Fibroblast of lung (primary cell): ENCODE measurements around the gene MAP7. TPM values are rescaled to one million over a fixed set of nuclear protein-coding genes. Genes with fewer than 3 reads are reported as not detected.

ENCODE experiments used
- DNase-seq, 2 donors: peaks; one replicate each; pipeline versions ENCODE4 v3.0.0 to v3.0.0-alpha.2; 2010; ENCODE audit warnings: low read depth in 2 of 2
- H2AFZ ChIP-seq: 2 replicates; pipeline ENCODE4 v1.5.1; 2012; ENCODE audit warnings: low read length, control low read depth, inconsistent platforms
- H3K27ac ChIP-seq: 2 replicates; pipeline ENCODE4 v1.5.1; 2011; ENCODE audit warnings: low read length, control low read depth; ENCODE audit not compliant: insufficient read depth
- H3K27me3 ChIP-seq: 2 replicates; pipeline ENCODE4 v1.5.1; 2011; ENCODE audit warnings: mild to moderate bottlenecking, low read length; ENCODE audit not compliant: control insufficient read depth, insufficient read depth
- H3K36me3 ChIP-seq: 2 replicates; pipeline ENCODE4 v1.5.1; 2011; ENCODE audit warnings: low read length; ENCODE audit not compliant: control insufficient read depth, insufficient read depth
- H3K4me1 ChIP-seq: 2 replicates; pipeline ENCODE4 v1.5.1; 2011; ENCODE audit warnings: low read length; ENCODE audit not compliant: control insufficient read depth, insufficient read depth; ENCODE audit errors: extremely low read depth
- H3K4me2 ChIP-seq: 2 replicates; pipeline ENCODE4 v1.5.1; 2011; ENCODE audit warnings: low read length, control low read depth; ENCODE audit not compliant: insufficient read depth; ENCODE audit errors: extremely low read depth
- H3K4me3 ChIP-seq, 4 experiments: fragments of 200-600 bp in 1 of 4; sonication (generic) in 1 of 4; replicated peaks in 1 of 4; 2 replicates each; pipeline ENCODE4 v1.5.1; 2011 to 2016; ENCODE audit warnings: low read length in 4 of 4, low read depth in 3 of 4, mild to moderate bottlenecking in 3 of 4, control low read depth in 2 of 4, inconsistent platforms in 1 of 4, mixed read lengths in 1 of 4; ENCODE audit not compliant: insufficient read depth in 1 of 4; ENCODE audit errors: control extremely low read depth in 1 of 4
- H3K79me2 ChIP-seq: 2 replicates; pipeline ENCODE4 v1.5.1; 2012; ENCODE audit warnings: mild to moderate bottlenecking, low read length, inconsistent platforms; ENCODE audit not compliant: control insufficient read depth, insufficient read depth
- H3K9ac ChIP-seq: 2 replicates; pipeline ENCODE4 v1.5.1; 2011; ENCODE audit warnings: mild to moderate bottlenecking, low read length, control low read depth; ENCODE audit not compliant: insufficient read depth
- H3K9me3 ChIP-seq: 2 replicates; pipeline ENCODE4 v1.5.1; 2012; ENCODE audit warnings: low read depth, low read length; ENCODE audit not compliant: control insufficient read depth, insufficient read depth
- H4K20me1 ChIP-seq: 2 replicates; pipeline ENCODE4 v1.5.1; 2011; ENCODE audit warnings: low read length; ENCODE audit not compliant: control insufficient read depth, insufficient read depth; ENCODE audit errors: extremely low read depth
- EZH2 ChIP-seq: IDR thresholded peaks from 2 replicates; pipeline ENCODE4 v1.5.1; 2012; ENCODE audit warnings: low read length, control low read depth, mild to moderate bottlenecking; ENCODE audit errors: missing control alignments
- polyA plus RNA-seq, 2 donors: library from polyadenylated mRNA; depleted of rRNA in 1 of 2; stranded (reverse) in 1 of 2; unstranded in 1 of 2; fragments of >200 nt; gene quantifications; 2 replicates each; pipeline ENCODE4 v1.2.1, GENCODE V29; 2011 to 2012; ENCODE audit warnings: missing spikeins in 1 of 2
- total RNA-seq: library from RNA; depleted of rRNA; stranded (reverse); fragments of >200 nt; gene quantifications from 2 replicates; pipeline ENCODE4 v1.2.1, GENCODE V29; 2014
- TF ChIP-seq, protein P1 (sequence below), 2 donors: IDR thresholded peaks in 1 of 2; conservative IDR thresholded peaks in 1 of 2; 1 replicate in 1 of 2; 2 replicates in 1 of 2; pipeline ENCODE4 v1.5.1; 2011 to 2012; ENCODE audit warnings: low read length in 2 of 2, control low read depth in 1 of 2, inconsistent platforms in 1 of 2, low read depth in 1 of 2, mild to moderate bottlenecking in 1 of 2

MAP7 gene
- total and polyA plus RNA-seq, 2 donors (not counting 1 experiment from before 2014, with no cell fraction given), result 0.40 to 1.5 TPM

DNA sequence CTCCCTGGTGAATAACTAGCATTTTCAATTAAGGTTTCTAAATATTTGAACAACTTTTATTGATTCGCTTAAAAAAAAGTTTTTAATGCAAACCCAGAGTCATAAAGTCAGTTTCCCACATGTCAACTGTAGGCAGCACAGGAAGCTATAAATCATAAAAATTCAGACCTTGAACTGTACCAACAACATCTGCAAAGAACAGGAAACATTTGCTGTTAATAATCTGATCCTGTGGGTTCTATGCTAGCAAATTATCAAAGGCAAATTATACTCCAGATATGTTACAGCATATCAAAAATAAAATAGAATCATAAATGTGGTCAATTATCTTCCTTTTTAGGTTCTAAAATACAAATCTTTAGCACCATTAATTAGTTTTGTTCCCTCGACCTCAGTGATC lies 16.6 kb upstream of the MAP7 start:
- no peaks in the 10 kb centered on the region for H3K9me3 ChIP-seq
- H2AFZ ChIP-seq, result no peak overlapping the region
- no peak overlapping the region for H3K4me3 ChIP-seq
- no peaks in the 10 kb centered on the region for H4K20me1 ChIP-seq
- TF ChIP-seq, protein P1, sequence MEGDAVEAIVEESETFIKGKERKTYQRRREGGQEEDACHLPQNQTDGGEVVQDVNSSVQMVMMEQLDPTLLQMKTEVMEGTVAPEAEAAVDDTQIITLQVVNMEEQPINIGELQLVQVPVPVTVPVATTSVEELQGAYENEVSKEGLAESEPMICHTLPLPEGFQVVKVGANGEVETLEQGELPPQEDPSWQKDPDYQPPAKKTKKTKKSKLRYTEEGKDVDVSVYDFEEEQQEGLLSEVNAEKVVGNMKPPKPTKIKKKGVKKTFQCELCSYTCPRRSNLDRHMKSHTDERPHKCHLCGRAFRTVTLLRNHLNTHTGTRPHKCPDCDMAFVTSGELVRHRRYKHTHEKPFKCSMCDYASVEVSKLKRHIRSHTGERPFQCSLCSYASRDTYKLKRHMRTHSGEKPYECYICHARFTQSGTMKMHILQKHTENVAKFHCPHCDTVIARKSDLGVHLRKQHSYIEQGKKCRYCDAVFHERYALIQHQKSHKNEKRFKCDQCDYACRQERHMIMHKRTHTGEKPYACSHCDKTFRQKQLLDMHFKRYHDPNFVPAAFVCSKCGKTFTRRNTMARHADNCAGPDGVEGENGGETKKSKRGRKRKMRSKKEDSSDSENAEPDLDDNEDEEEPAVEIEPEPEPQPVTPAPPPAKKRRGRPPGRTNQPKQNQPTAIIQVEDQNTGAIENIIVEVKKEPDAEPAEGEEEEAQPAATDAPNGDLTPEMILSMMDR (conservative IDR thresholded peaks at IDR 0.05 in 1 of 2, IDR thresholded peaks at IDR 0.05 in 1 of 2; ENCODE audit: low read depth in 1 of 2, low read length in 2 of 2), result no peak
- TF ChIP-seq EZH2, result no peak
- H3K4me2 ChIP-seq, result no peak overlapping the region
- H3K9ac ChIP-seq, result no peak overlapping the region
- DNase-seq, result no peak
- H3K27me3 ChIP-seq, result no peaks in the 10 kb centered on the region
- H3K4me1 ChIP-seq, result peaks cover 4% of the 10 kb centered on the region
- no peaks in the 10 kb centered on the region for H3K79me2 ChIP-seq
- H3K36me3 ChIP-seq, result no peaks in the 10 kb centered on the region
- no peak overlapping the region for H3K27ac ChIP-seq

DNA sequence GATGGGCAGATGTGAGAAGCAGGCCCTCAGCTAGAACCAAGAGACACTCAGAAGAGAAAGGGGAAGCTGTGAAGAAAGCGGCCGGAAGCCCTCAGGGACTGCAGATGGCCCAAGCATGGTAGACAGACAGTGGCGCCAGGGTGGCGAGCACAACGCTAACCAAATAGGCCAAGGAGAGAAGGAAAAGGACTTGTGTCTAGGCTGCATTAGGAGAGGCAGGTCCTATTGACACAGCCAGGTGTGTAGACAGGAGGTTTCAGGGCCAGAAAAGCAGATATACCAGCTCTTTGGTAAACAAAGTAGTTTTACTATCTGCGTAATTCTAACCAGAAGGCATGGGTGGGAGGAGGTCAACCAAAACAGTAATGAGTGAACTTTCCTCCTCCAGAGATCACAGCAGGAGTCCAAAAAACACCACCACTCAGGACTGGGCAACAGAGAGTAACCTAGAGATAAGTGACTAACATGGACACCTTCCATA lies 15.8 kb upstream of the MAP7 start:
- Histone ChIP-seq H3K27ac (no peak overlapping the region), H3K9me3 (no peaks in the 10 kb centered on the region), H2AFZ (no peak overlapping the region), H3K4me2 (no peak overlapping the region), H3K79me2 (no peaks in the 10 kb centered on the region), H3K9ac (no peak overlapping the region), H3K27me3 (no peaks in the 10 kb centered on the region), H3K4me1 (peaks cover 4% of the 10 kb centered on the region), H3K36me3 (no peaks in the 10 kb centered on the region), H4K20me1 (no peaks in the 10 kb centered on the region), H3K4me3 (no peak overlapping the region)
- DNase-seq, result no peak
- TF ChIP-seq EZH2, result no peak
- TF ChIP-seq, protein P1 (conservative IDR thresholded peaks at IDR 0.05 in 1 of 2, IDR thresholded peaks at IDR 0.05 in 1 of 2; ENCODE audit: low read depth in 1 of 2, low read length in 2 of 2), result no peak

DNA sequence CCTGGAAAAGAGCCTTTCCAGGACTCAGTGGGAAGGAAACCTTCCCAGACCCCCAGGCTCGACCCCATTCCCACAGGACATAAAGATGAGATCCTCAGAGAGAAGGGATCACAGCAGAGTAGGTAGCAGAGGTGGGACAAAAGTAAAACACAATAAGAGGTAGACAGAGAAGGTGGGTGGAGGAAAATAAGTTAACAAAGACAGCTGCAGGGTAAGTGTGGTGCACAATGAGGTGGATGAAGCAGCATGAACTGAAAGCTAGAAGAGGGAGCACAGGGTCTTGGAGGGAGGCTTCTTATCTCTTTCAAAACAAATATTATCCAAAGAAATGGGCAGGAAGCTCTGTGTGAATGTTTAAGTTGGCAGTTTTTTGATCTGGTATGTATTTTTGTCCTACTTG lies 14.0 kb upstream of the MAP7 start:
- Histone ChIP-seq H3K4me3 (no peak overlapping the region), H3K4me1 (peaks cover 4% of the 10 kb centered on the region), H3K9ac (no peak overlapping the region), H4K20me1 (no peaks in the 10 kb centered on the region), H3K36me3 (no peaks in the 10 kb centered on the region), H3K4me2 (no peak overlapping the region), H3K9me3 (no peaks in the 10 kb centered on the region), H2AFZ (no peak overlapping the region), H3K27ac (no peak overlapping the region), H3K79me2 (no peaks in the 10 kb centered on the region), H3K27me3 (no peaks in the 10 kb centered on the region)
- TF ChIP-seq, protein P1 (conservative IDR thresholded peaks at IDR 0.05 in 1 of 2, IDR thresholded peaks at IDR 0.05 in 1 of 2; ENCODE audit: low read depth in 1 of 2, low read length in 2 of 2), result no peak
- DNase-seq, result no peak
